ENCODE measurements around the gene ASH1L. TPM values are rescaled to one million over a fixed set of nuclear protein-coding genes. Genes with fewer than 3 reads are reported as not detected.
A peak's percentile ranks its signal among the peaks of the same experiment; 100 is the strongest.

The ASH1L gene
- total and polyA plus RNA-seq, 2 donors (not counting 3 experiments of a cell fraction or from before 2014, with no cell fraction given): 11.6 to 29.2 TPM

DNA sequence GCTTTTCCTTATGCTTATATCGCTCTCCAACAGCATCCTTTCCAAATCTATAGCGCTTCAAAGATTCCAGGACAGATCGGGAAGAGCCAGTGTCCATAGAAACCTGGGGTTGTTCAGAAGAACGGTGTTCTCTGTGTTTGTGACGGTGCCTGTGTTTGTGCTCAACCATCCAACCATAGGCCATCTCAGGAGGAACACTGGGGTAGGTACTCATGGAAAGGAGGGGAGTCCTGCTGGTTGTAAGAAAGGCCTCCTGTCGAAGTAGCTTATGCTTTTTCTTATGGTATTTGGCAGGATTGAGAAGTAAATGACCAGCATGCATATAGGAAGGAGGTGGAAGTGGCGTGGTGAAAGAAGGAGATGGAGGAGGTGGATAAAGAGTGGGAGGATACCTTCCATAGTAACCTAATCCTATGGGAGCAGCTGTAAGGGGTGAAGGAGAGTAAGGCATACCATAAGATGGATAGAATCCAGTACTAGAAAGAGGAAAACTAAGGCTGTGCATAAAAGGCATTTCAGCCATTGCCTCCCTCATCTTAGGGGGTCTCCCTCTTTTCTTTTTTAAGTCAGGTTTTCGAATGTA lies 84.2 kb downstream of the ASH1L start:
- intact Hi-C loops (cut with micrococcal nuclease): no loop called here
- POLR2A ChIA-PET: no interaction called here
- Histone ChIP-seq H3K36me3 (ENCODE audit: control insufficient read depth in 2 of 2, extremely low read depth in 1 of 2, insufficient read depth in 2 of 2, low read length in 2 of 2) (peaks cover 2 to 3% of the 10 kb centered on the region in 2 experiments), H3K4me1 (ENCODE audit: control insufficient read depth, extremely low read depth, insufficient read depth, low read length) (no peaks in the 10 kb centered on the region), H3K4me2 (ENCODE audit: insufficient read depth, low read length) (no peak overlapping the region), H2AFZ (ENCODE audit: low read depth, low read length) (no peak overlapping the region), H3K4me3 (replicated peaks in 1 of 3; ENCODE audit: insufficient read depth in 1 of 3, low read depth in 1 of 3, low read length in 3 of 3) (no peak overlapping the region), H3K27me3 (ENCODE audit: control insufficient read depth in 2 of 2, insufficient read depth in 2 of 2, low read length in 2 of 2) (no peaks in the 10 kb centered on the region), H3K9me3 (replicated peaks; ENCODE audit: control insufficient read depth, insufficient read depth, low read length) (no peaks in the 10 kb centered on the region), H3K79me2 (ENCODE audit: control insufficient read depth, insufficient read depth, low read length) (peaks cover 2% of the 10 kb centered on the region), H3K27ac (ENCODE audit: insufficient read depth, low read depth, low read length) (no peak overlapping the region), H4K20me1 (replicated peaks; ENCODE audit: control insufficient read depth, extremely low read depth, insufficient read depth, low read length) (no peaks in the 10 kb centered on the region), H3K9ac (replicated peaks; ENCODE audit: extremely low read depth, insufficient read depth, low read length) (no peak overlapping the region), H3K9me1 (replicated peaks; ENCODE audit: control insufficient read depth, extremely low read depth, insufficient read depth, low read length) (no peaks in the 10 kb centered on the region)
- CTCF ChIA-PET: interaction anchor here (0.6 to 1.5 kb wide), 2 partner anchors 16 to 106 kb away, joined by 3 read pairs; no protein-coding TSS in a partner anchor
- dilution Hi-C loops (cut with MboI; ENCODE audit: extremely low pct_ligation_motif_present, low sequenced_read_pairs): no loop called here
- TSS peak; percentile 9 for BruUV-seq (replicated peaks)
- no peak for FAIRE-seq
- DNase-seq (ENCODE audit: low read depth, low spot score): no peak
- no peak for TF ChIP-seq POLR2AphosphoS5 (IDR thresholded peaks at IDR 0.05; ENCODE audit: insufficient read depth, low read depth, low read length)
- TF ChIP-seq EZH2 (IDR thresholded peaks at IDR 0.05; ENCODE audit: borderline replicate concordance, low read depth, low read length, severe bottlenecking): no peak
- TF ChIP-seq, protein P1, sequence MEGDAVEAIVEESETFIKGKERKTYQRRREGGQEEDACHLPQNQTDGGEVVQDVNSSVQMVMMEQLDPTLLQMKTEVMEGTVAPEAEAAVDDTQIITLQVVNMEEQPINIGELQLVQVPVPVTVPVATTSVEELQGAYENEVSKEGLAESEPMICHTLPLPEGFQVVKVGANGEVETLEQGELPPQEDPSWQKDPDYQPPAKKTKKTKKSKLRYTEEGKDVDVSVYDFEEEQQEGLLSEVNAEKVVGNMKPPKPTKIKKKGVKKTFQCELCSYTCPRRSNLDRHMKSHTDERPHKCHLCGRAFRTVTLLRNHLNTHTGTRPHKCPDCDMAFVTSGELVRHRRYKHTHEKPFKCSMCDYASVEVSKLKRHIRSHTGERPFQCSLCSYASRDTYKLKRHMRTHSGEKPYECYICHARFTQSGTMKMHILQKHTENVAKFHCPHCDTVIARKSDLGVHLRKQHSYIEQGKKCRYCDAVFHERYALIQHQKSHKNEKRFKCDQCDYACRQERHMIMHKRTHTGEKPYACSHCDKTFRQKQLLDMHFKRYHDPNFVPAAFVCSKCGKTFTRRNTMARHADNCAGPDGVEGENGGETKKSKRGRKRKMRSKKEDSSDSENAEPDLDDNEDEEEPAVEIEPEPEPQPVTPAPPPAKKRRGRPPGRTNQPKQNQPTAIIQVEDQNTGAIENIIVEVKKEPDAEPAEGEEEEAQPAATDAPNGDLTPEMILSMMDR (IDR thresholded peaks at IDR 0.05; ENCODE audit: extremely low read depth in 1 of 2, insufficient read depth in 1 of 2, low read depth in 1 of 2, low read length in 2 of 2): no peak
- no peak for TF ChIP-seq FOS (IDR thresholded peaks at IDR 0.05; ENCODE audit: borderline replicate concordance, insufficient read depth, low read length)
- no peak for TF ChIP-seq MYC (IDR thresholded peaks at IDR 0.05; ENCODE audit: low read depth, low read length)

DNA sequence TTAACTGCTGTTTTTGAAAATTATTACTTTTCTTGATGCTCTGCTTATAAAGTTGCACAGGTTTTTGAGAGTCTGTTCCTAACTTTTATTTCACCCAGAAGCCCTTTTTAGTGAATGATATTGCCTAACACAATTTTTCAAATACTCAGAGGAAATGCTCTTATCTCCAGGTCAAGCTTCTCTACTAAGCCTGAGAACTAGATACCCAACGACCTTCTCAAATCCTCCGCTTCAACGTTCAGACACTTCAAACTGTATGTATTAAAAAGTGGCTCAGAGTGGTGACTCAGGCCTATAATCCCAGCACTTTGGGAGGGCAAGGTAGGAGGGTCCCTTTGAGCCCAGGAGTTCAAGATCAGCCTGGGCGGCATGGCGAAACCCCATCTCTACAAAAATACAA lies 88.5 kb downstream of the ASH1L start:
- intact Hi-C loops (cut with micrococcal nuclease) (no loop called here), dilution Hi-C loops (cut with MboI; ENCODE audit: extremely low pct_ligation_motif_present, low sequenced_read_pairs) (no loop called here)
- Histone ChIP-seq H3K9me1 (replicated peaks; ENCODE audit: control insufficient read depth, extremely low read depth, insufficient read depth, low read length) (no peaks in the 10 kb centered on the region), H3K79me2 (ENCODE audit: control insufficient read depth, insufficient read depth, low read length) (peaks cover 1% of the 10 kb centered on the region), H3K4me3 (replicated peaks in 1 of 3; ENCODE audit: insufficient read depth in 1 of 3, low read depth in 1 of 3, low read length in 3 of 3) (no peak overlapping the region), H3K4me1 (ENCODE audit: control insufficient read depth, extremely low read depth, insufficient read depth, low read length) (no peaks in the 10 kb centered on the region), H3K36me3 (ENCODE audit: control insufficient read depth in 2 of 2, extremely low read depth in 1 of 2, insufficient read depth in 2 of 2, low read length in 2 of 2) (no peaks in the 10 kb centered on the region), H3K9me3 (replicated peaks; ENCODE audit: control insufficient read depth, insufficient read depth, low read length) (no peaks in the 10 kb centered on the region), H3K27ac (ENCODE audit: insufficient read depth, low read depth, low read length) (no peak overlapping the region), H3K4me2 (ENCODE audit: insufficient read depth, low read length) (no peak overlapping the region), H3K9ac (replicated peaks; ENCODE audit: extremely low read depth, insufficient read depth, low read length) (no peak overlapping the region), H3K27me3 (ENCODE audit: control insufficient read depth in 2 of 2, insufficient read depth in 2 of 2, low read length in 2 of 2) (no peaks in the 10 kb centered on the region), H4K20me1 (replicated peaks; ENCODE audit: control insufficient read depth, extremely low read depth, insufficient read depth, low read length) (no peaks in the 10 kb centered on the region), H2AFZ (ENCODE audit: low read depth, low read length) (no peak overlapping the region)
- TF ChIP-seq, protein P1 (IDR thresholded peaks at IDR 0.05; ENCODE audit: extremely low read depth in 1 of 2, insufficient read depth in 1 of 2, low read depth in 1 of 2, low read length in 2 of 2): no peak
- TF ChIP-seq FOS (IDR thresholded peaks at IDR 0.05; ENCODE audit: borderline replicate concordance, insufficient read depth, low read length) (no peak), JUN (IDR thresholded peaks at IDR 0.05; ENCODE audit: borderline replicate concordance, insufficient read depth, insufficient read length, low read depth) (no peak), MYC (IDR thresholded peaks at IDR 0.05; ENCODE audit: low read depth, low read length) (no peak), GATA2 (IDR thresholded peaks at IDR 0.05; ENCODE audit: insufficient read depth, insufficient read length, low read depth, low read length) (no peak), POLR2A (IDR thresholded peaks at IDR 0.05; ENCODE audit: low read depth, low read length) (no peak), EZH2 (IDR thresholded peaks at IDR 0.05; ENCODE audit: borderline replicate concordance, low read depth, low read length, severe bottlenecking) (no peak), POLR2AphosphoS5 (IDR thresholded peaks at IDR 0.05; ENCODE audit: insufficient read depth, low read depth, low read length) (no peak)
- TF ChIP-seq, protein P2, sequence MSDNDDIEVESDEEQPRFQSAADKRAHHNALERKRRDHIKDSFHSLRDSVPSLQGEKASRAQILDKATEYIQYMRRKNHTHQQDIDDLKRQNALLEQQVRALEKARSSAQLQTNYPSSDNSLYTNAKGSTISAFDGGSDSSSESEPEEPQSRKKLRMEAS (IDR thresholded peaks at IDR 0.05; ENCODE audit: insufficient read depth, insufficient read length): no peak
- CTCF ChIA-PET: no interaction called here
- no TSS peak for BruUV-seq (replicated peaks)
- FAIRE-seq: no peak
- POLR2A ChIA-PET: no interaction called here
- DNase-seq (ENCODE audit: low read depth, low spot score): no peak

All from endothelial cell of umbilical vein (primary cell).